ENCODE data around the gene ATP13A1.
"Not testable (repeated sequence)": the region's sequence is repeated elsewhere in the genome, so short reads cannot be mapped to it uniquely, and the experiment has no call there.

ATP13A1 gene

GRCh38 chr19:19710506-19710905 is 47.0 kb upstream of the ATP13A1 start:
- H3K4me3 ChIP-seq (ENCODE audit: low read depth, low read length, poor library complexity, severe bottlenecking) = no peak overlapping the region
- no peaks in the 10 kb centered on the region for H3K9me2 ChIP-seq (ENCODE audit: low read depth, low read length)
- no peak overlapping the region for H3K9ac ChIP-seq (ENCODE audit: low read length)
- no peaks in the 10 kb centered on the region for H3K27me3 ChIP-seq (ENCODE audit: insufficient read depth, low read length)
- H4K20me1 ChIP-seq (ENCODE audit: insufficient read depth, low read length) = no peaks in the 10 kb centered on the region
- no peaks in the 10 kb centered on the region for H3K79me2 ChIP-seq (ENCODE audit: insufficient read depth, low read length)
- TF ChIP-seq CTCF (IDR thresholded peaks at IDR 0.05; ENCODE audit: low read length) (no peak), EZH2 (IDR thresholded peaks at IDR 0.05; ENCODE audit: borderline replicate concordance, low read length) (no peak)
- H3K9me3 ChIP-seq (ENCODE audit: low read length) = peaks cover 65% of the 10 kb centered on the region
- no peak overlapping the region for H2AFZ ChIP-seq (ENCODE audit: low read length)
- H3K4me2 ChIP-seq (ENCODE audit: low read length) = no peak overlapping the region
- H3K4me1 ChIP-seq (ENCODE audit: insufficient read depth, low read length, severe bottlenecking) = no peaks in the 10 kb centered on the region
- H3K36me3 ChIP-seq (ENCODE audit: insufficient read depth, low read length) = peaks cover 67% of the 10 kb centered on the region
- H3K27ac ChIP-seq (ENCODE audit: low read depth, low read length, poor library complexity, severe bottlenecking) = no peak overlapping the region
- 0 out of 2 replicates have a peak, but pooled peaks cover 5% of the 10 kb centered on the region for H3F3A ChIP-seq (ENCODE audit: insufficient read depth, low read length)

- no peaks in the 10 kb centered on the region for H3F3A ChIP-seq (ENCODE audit: insufficient read depth, low read length)
- no peaks in the 10 kb centered on the region for H3K79me2 ChIP-seq (ENCODE audit: insufficient read depth, low read length)
- H3K27me3 ChIP-seq (ENCODE audit: insufficient read depth, low read length) = no peaks in the 10 kb centered on the region
- H4K20me1 ChIP-seq (ENCODE audit: insufficient read depth, low read length) = no peaks in the 10 kb centered on the region
- H3K4me3 ChIP-seq (ENCODE audit: low read depth, low read length, poor library complexity, severe bottlenecking) = no peak overlapping the region
- no peaks in the 10 kb centered on the region for H3K4me1 ChIP-seq (ENCODE audit: insufficient read depth, low read length, severe bottlenecking)
- peaks cover 21% of the 10 kb centered on the region for H3K9me3 ChIP-seq (ENCODE audit: low read length)
- H3K27ac ChIP-seq (ENCODE audit: low read depth, low read length, poor library complexity, severe bottlenecking) = no peak overlapping the region
- TF ChIP-seq CTCF (IDR thresholded peaks at IDR 0.05; ENCODE audit: low read length) (no peak), EZH2 (IDR thresholded peaks at IDR 0.05; ENCODE audit: borderline replicate concordance, low read length) (no peak)
- H3K9ac ChIP-seq (ENCODE audit: low read length) = no peak overlapping the region
- H3K4me2 ChIP-seq (ENCODE audit: low read length) = no peak overlapping the region
- H3K36me3 ChIP-seq (ENCODE audit: insufficient read depth, low read length) = peaks cover 11% of the 10 kb centered on the region
- no peak overlapping the region for H2AFZ ChIP-seq (ENCODE audit: low read length)
- no peaks in the 10 kb centered on the region for H3K9me2 ChIP-seq (ENCODE audit: low read depth, low read length)
Observed at GRCh38 chr19:19704836-19705235, 41.4 kb upstream of the ATP13A1 start.

- H3K9me2 ChIP-seq (ENCODE audit: low read depth, low read length); H3K9me3 ChIP-seq (ENCODE audit: low read length); H3K36me3 ChIP-seq (ENCODE audit: insufficient read depth, low read length); H3K4me2 ChIP-seq (ENCODE audit: low read length); H3K27me3 ChIP-seq (ENCODE audit: insufficient read depth, low read length); H3K4me3 ChIP-seq (ENCODE audit: low read depth, low read length, poor library complexity, severe bottlenecking); H3F3A ChIP-seq (ENCODE audit: insufficient read depth, low read length); H3K27ac ChIP-seq (ENCODE audit: low read depth, low read length, poor library complexity, severe bottlenecking); H4K20me1 ChIP-seq (ENCODE audit: insufficient read depth, low read length); H3K79me2 ChIP-seq (ENCODE audit: insufficient read depth, low read length); H3K9ac ChIP-seq (ENCODE audit: low read length); H3K4me1 ChIP-seq (ENCODE audit: insufficient read depth, low read length, severe bottlenecking); H2AFZ ChIP-seq (ENCODE audit: low read length): not testable (repeated sequence)
Observed at GRCh38 chr19:19700493-19700892, 37.0 kb upstream of the ATP13A1 start.

- no peaks in the 10 kb centered on the region for H3K9me2 ChIP-seq (ENCODE audit: low read depth, low read length)
- no peaks in the 10 kb centered on the region for H4K20me1 ChIP-seq (ENCODE audit: insufficient read depth, low read length)
Observed at GRCh38 chr19:19697589-19697988, 34.1 kb upstream of the ATP13A1 start.

More at GRCh38 chr19:19697589-19697988, 34.1 kb upstream of the ATP13A1 start:
- Histone ChIP-seq H3K9ac (ENCODE audit: low read length) (no peak overlapping the region), H3K79me2 (ENCODE audit: insufficient read depth, low read length) (no peaks in the 10 kb centered on the region), H3K27me3 (ENCODE audit: insufficient read depth, low read length) (no peaks in the 10 kb centered on the region), H3K4me3 (ENCODE audit: low read depth, low read length, poor library complexity, severe bottlenecking) (no peak overlapping the region), H3K4me2 (ENCODE audit: low read length) (no peak overlapping the region), H3K36me3 (ENCODE audit: insufficient read depth, low read length) (no peaks in the 10 kb centered on the region), H3F3A (ENCODE audit: insufficient read depth, low read length) (no peaks in the 10 kb centered on the region), H3K27ac (ENCODE audit: low read depth, low read length, poor library complexity, severe bottlenecking) (no peak overlapping the region), H3K9me3 (ENCODE audit: low read length) (0 out of 2 replicates have a peak, but pooled peaks cover 2% of the 10 kb centered on the region), H3K4me1 (ENCODE audit: insufficient read depth, low read length, severe bottlenecking) (no peaks in the 10 kb centered on the region), H2AFZ (ENCODE audit: low read length) (no peak overlapping the region)
- TF ChIP-seq CTCF (IDR thresholded peaks at IDR 0.05; ENCODE audit: low read length) (no peak), EZH2 (IDR thresholded peaks at IDR 0.05; ENCODE audit: borderline replicate concordance, low read length) (no peak)

Measured in OCI-LY1 (cell line).